ENCODE results near the gene VWA1.

Gene VWA1

GRCh38 chr1:1387098-1388077 is 48.1 kb upstream of the VWA1 start:
- ATAC-seq, result no peak
- TF ChIP-seq OSR1 (CRISPR knock-in tag; IDR thresholded peaks at IDR 0.05) (no peak), ESRRG (CRISPR knock-in tag; IDR thresholded peaks at IDR 0.05) (no peak), ZC3H10 (CRISPR knock-in tag; IDR thresholded peaks at IDR 0.05) (no peak), ZNF70 (CRISPR knock-in tag; IDR thresholded peaks at IDR 0.05) (no peak), ZNF8 (CRISPR knock-in tag; IDR thresholded peaks at IDR 0.05) (no peak), ARNTL (CRISPR knock-in tag; IDR thresholded peaks at IDR 0.05; ENCODE audit: borderline replicate concordance, low read depth) (no peak), CREB5 (CRISPR knock-in tag; IDR thresholded peaks at IDR 0.05; ENCODE audit: low read depth) (no peak), CSRNP3 (CRISPR knock-in tag; IDR thresholded peaks at IDR 0.05) (no peak), GLIS3 (CRISPR knock-in tag; IDR thresholded peaks at IDR 0.05) (no peak), SNAI2 (CRISPR knock-in tag; IDR thresholded peaks at IDR 0.05) (no peak), TCF4 (CRISPR knock-in tag; IDR thresholded peaks at IDR 0.05; ENCODE audit: borderline replicate concordance) (no peak), CSDC2 (CRISPR knock-in tag; IDR thresholded peaks at IDR 0.05) (no peak), ZNF565 (CRISPR knock-in tag; conservative IDR thresholded peaks at IDR 0.05; ENCODE audit: low read depth) (no peak), PATZ1 (CRISPR knock-in tag; IDR thresholded peaks at IDR 0.05; ENCODE audit: borderline replicate concordance) (no peak), TSHZ2 (CRISPR knock-in tag; IDR thresholded peaks at IDR 0.05) (no peak), PPARA (CRISPR knock-in tag; IDR thresholded peaks at IDR 0.05; ENCODE audit: borderline replicate concordance) (no peak), RARB (CRISPR knock-in tag; IDR thresholded peaks at IDR 0.05) (no peak), ZFP3 (CRISPR knock-in tag; IDR thresholded peaks at IDR 0.05) (no peak)

- no peak for ATAC-seq
- TF ChIP-seq OSR1 (CRISPR knock-in tag; IDR thresholded peaks at IDR 0.05), result no peak
- TF ChIP-seq PPARA (CRISPR knock-in tag; IDR thresholded peaks at IDR 0.05; ENCODE audit: borderline replicate concordance), result no peak
- TF ChIP-seq CSDC2 (CRISPR knock-in tag; IDR thresholded peaks at IDR 0.05), result no peak
- TF ChIP-seq TCF4 (CRISPR knock-in tag; IDR thresholded peaks at IDR 0.05; ENCODE audit: borderline replicate concordance), result no peak
- TF ChIP-seq ZFP3 (CRISPR knock-in tag; IDR thresholded peaks at IDR 0.05), result no peak
- TF ChIP-seq PATZ1 (CRISPR knock-in tag; IDR thresholded peaks at IDR 0.05; ENCODE audit: borderline replicate concordance), result no peak
- TF ChIP-seq ZNF70 (CRISPR knock-in tag; IDR thresholded peaks at IDR 0.05), result no peak
- TF ChIP-seq ZFP30 (CRISPR knock-in tag; IDR thresholded peaks at IDR 0.05), result no peak
- no peak for TF ChIP-seq BACH2 (CRISPR knock-in tag; IDR thresholded peaks at IDR 0.05; ENCODE audit: borderline replicate concordance)
Measured at GRCh38 chr1:1388078-1388472, 47.4 kb upstream of the VWA1 start.
